ENCODE results near the gene MEIS2.

Gene MEIS2

DNA sequence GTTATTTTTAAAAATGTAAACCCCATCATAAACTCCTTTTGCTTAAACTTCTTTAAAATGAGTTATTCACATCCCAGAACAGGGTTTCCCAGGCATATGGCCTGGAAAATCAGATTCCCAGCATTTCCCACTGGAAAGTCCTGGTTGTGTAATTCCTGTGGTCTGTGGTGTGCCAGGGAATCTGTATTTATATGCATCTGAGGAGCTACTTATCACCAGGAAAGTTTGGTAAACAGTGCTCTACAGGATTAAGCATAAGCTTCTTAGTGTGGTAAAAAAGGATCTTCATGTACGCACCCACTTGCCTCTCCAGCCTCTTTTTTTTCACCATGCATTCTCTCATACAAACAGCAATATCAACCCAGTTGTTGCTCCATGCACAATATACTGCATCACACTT, 28.2 kb downstream of the MEIS2 start:
- no peak for DNase-seq

DNA sequence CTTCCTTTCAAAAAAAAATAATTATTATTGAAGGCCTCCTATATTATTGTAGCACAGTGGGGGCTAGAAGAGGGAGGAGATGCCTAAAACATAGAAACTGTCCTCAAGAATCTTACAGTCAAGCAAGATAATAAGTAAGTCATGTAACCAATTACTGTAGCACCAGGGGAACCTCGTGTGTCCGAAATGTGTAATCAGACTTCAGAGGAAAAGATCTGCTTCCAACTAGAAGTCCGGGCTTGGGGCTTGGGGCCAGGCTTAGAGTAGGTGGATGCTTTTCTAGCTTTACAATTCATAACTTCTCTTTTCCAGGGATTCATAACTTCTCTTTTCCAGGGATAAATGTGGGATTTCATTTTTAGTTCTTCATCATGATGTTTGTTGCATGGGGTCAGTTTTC, 29.2 kb downstream of the MEIS2 start:
- DNase-seq = no peak

DNA sequence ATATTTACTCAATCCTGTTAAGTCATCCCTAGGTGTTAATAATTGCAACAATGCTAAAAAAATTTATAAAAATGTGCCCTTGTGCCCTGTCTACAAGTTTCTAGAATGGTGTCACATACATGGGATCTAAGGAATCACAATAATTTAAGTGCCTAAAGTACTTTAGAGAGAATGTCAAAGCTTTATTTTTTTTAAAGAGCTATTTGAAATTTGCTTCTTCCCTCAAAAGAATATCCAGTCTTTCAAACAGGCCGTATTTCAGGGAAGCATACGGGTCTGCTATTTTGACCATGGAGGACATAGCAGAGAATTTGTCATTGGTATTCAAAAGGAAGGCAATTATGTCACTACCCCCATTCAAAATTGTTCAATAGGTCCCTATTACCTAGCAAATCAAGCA, 29.7 kb downstream of the MEIS2 start:
- DNase-seq = no peak

DNA sequence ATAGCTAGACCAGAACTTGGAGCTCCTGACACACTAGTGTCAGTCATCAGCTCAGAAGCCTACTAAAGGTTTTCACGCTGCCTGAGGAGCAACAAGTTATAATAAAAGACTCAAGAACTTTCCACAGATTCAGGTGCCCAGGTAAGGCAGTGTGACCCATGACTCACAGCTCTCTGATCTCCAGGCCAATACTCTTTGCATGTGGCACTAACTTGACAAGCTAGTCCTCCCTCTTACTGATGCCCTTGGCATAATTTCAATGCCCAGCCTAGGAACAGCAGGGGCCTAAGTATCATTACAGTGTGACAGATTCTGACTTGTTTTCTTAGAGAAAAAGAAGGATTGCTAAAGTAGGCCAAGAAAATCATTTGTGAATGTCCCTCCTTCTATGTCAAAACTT, 38.4 kb downstream of the MEIS2 start:
- DNase-seq = no peak

DNA sequence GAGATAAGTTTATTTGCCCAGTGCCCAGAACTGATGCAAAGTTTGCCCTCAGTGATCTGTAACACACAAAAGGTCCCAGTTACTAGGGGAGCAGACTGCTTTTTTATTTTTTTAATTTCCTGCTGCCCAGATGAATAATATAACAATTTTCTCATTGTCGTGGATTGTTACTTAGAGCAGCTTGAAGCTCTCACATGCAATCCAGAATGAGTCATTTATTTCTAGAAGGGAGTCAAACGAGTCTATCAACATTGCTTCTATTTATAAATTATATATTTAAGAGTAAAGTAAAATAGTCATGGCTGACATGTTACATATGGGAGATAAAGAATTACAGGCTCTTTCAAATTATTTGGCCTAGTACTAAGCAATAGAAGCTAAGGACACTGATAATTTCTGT, 41.3 kb downstream of the MEIS2 start:
- DNase-seq = no peak

DNA sequence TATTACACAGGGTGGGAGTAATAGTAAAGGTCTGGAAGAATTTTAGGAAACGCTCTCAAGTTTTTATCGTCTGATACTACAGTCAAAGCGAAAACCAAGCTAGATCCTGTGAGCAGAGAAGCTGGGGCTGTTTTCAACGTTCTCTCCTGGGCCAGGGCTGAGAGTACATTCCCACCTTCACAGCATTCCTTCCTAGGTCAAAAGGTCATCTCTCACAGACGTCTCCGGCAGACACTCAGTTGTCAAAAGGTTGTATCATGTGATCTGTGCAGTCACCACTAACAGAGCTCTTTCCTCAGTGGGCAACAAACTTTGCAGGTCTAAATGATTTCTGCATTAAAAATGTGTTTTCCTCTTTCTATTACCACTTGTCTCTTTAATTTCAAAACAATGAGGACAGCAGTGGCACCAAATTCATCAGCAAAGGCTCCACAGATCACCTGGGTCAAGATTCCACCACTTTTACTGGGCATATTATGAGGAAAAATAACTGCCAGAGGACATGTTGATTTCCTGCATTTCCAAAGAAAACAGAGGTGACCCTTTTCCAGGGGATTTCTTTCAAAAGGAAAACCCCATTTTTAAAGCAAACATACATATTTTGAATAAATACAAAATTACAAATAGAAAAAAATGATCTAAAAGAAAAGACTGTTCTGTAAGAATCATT, 41.9 kb downstream of the MEIS2 start:
- DNase-seq = no peak

DNA sequence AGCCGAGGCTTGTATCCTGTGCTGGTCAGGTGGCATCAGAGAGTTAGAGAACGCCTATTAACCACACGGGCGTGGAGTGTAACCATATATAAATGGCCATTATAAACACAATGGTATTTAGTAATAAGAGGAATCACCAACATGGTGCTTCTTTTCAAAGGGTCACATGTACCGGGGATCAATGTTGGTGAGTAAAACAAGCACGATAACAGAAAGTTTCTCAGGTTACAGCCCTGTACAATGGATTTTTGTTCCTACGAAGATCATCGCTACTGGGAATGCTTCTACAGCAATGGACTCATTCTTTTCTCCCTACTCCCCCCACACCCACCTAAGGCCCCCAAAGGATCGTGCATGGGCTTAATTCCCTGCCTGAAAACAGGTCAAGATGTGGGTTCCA, 42.5 kb downstream of the MEIS2 start:
- DNase-seq = no peak

DNA sequence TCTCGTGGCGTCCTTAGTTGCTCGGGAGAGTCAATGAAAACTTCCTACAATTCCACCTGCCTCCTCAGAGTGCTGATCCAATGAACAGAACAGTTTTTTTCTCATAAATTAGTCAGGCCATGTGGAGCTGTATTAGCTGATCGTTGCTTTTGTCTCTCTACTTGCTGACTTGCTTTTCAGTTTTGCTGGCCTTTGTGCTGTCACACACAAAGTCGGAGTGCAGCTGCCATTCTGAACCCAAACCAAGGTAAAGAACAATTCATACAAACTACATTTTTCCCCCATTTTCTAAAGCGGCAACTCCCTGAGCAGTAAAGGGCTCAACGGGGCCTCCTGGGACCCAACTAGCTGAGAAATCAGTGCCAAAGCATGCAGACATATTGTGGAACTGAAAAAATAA, 43.1 kb downstream of the MEIS2 start:
- no peak for DNase-seq

DNA sequence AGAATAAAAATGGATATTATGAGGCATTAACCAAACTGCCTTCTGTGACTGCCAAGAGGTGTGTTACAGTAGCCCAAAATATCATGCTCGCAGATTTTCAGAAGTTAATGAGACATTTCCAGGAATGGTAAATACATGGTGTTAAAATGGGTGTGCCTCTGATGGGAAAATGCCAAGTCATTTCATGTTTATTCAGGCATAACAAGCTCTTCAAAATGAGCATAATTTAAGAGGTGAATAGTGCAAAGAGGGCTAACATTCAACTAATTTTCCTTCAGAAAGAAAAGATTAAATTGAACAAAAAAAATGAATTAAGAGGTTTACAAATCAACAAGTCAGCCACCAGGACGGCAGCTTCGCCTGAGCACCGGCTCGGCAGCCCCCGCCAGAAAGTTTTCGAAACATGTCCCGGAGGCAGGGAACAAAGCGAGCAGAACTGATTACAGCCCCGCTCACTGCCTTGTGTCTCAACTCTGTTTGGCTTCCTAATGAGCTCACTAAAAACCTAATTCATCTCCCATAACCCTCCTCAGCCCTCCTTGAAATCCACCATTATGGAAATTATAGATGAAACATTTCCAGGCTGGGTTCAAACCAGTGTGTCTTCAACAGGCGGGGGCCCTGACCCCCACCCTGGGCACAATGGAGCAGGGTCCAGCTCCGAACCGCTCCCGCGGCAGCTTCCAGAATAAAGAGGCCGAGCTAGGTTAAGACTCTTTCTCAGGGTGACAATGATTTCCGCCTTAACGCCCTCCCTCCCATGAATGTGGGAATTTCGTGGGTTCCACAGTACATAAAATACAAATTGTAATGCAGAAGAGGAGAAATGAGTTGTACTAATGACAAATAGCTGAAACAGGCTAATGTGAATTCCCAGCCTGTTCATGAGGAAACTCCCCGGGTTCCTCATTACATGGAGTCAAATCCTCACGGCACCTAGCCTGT, 43.9 kb downstream of the MEIS2 start:
- no peak for DNase-seq

DNA sequence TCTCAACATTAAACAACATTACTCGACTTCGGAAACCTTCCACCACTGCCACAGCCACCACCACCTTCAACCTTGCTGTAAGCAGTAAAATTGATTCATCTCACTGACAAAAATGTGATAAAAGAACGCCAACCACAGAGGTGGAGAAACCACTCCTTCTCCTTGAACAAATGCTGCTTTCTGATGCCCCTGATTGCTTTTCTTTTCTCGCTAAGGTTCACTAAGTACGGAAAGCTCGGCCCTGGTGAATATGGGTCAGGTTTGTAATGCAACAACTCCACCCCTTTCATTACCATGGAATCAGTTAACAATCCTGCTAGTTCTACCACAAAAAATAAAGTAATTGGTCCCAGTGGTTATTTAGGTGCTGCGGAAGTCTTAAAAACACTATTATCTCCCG, 44.9 kb downstream of the MEIS2 start:
- DNase-seq = no peak

DNA sequence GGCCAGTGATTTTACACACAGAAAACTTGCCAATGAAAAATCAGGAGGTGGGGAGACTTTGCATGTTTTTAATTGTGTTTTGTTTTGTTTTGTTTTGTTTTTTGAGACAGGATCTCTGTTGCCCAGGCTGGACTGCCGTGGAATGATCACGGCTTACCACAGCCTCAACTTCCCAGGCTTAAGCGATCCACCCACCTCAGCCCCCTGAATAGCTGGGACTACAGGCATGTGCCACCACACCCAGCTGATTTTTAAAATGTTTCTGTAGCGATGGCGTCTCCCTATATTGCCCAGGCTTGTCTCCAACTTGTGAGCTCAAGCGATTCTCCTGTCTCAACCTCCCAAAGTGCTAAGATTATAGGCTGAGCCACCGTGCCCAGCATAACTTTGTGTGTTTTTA, 46.0 kb downstream of the MEIS2 start:
- no peak for DNase-seq

DNA sequence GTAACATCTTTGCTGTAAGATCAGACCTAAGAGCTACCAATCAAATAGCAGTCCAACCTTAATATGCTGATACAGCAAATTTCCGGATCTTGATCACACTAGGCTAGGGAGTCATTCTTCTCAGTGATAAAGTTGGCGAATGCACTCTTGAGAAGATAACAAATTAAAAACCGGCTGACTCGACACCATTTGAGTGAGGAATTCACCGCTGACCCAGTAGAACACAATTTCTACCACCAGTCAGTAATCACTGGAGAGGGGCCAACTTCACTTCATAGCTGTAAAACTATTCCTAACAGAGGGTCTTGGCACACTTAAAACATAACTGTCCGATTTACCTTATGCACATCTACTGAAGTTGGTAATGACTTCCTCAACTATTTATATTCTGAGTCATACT, 47.2 kb downstream of the MEIS2 start:
- no peak for DNase-seq

DNA sequence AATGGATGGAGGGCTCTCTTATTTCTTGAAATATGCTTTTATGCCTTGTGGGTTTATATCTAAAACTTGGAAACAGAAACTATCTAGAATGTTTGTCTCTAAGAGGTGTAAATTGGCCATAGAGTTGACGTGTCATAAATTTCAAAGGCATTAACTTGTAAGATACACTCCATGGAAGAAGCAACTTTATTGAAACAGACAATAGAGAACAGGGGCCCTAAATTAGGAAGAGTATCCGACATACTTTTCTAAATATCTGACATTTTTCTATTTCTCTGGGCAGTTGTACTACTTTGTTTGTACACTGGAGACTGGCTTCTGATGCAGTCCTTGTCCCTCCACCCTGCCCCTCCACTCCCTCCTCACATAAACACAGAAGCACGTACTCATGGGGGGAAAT, 50.0 kb downstream of the MEIS2 start:
- no peak for DNase-seq

DNA sequence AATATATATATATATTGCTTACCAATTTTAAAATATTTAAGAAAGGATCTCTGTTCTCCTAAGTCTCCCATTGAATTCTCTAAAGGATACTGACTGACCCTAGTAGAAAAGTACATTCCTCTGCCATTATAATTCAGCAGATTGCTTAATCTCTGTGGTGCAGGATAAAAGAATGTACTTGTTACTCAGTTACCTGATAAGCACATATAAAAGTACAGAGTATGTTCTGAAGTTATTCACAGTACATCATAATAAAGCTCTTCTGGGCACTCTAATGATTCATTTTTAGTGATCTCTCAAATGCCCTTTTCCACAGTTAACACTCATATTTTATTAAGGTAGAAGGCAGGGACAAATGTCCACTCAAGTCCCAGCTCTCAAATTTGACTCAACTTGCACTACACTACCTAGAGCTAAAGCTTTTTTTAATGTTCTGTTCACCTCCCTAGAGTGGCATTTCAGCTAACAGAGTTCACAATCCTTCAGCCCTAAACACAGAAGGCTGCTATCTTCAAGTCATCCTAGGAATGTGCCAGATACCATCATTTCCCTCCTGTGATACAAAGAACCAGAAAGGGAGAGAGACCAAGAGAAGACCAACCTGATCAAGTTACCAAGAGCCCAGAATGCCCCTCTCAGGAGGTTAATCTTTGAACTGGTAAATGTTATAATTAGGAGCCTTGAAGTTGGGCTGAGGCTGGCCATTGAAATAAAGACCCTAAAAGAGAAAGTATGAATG, 53.3 kb downstream of the MEIS2 start:
- no peak for DNase-seq

DNA sequence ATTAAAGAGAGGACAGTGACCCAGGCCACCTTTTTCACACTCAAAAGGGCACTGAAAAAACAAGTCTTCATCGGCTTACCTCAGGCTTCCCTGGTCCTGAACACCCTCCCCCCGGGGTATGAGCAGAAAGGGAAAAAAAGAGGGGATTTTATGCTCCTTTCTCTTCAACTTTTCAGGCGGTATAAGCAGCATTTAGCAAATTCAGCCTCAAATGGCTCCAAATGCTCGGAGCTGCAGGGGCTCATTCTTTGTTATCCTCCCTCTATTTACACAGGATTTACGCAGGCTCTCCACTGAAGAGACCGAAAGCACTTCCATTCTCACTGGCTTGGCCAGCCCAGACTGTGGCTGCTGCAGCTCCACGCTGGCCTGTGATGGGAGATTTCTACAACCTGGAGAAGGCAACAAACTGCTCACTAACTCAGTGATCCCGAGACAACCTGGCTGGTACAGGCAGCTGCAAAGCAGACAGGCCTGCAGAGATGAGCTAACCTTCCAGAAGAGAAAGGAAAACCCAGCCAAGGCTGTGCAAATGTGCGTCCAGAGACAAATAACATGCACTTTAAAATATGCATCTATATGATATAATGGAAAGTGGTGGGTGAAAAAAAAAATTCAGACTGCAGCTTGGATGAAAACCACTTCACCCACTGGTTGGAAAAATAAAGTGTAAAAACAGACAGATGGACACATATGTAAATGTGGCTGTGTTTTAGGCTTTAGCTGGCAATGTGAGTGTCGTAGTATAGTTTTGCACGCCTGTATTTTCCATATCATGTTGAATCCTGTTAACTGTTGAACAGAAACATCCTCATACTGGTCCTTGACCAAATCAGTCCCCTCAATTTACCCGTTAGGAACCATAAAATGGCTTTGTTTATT, 54.2 kb downstream of the MEIS2 start:
- DNase-seq = peak; percentile 59

DNA sequence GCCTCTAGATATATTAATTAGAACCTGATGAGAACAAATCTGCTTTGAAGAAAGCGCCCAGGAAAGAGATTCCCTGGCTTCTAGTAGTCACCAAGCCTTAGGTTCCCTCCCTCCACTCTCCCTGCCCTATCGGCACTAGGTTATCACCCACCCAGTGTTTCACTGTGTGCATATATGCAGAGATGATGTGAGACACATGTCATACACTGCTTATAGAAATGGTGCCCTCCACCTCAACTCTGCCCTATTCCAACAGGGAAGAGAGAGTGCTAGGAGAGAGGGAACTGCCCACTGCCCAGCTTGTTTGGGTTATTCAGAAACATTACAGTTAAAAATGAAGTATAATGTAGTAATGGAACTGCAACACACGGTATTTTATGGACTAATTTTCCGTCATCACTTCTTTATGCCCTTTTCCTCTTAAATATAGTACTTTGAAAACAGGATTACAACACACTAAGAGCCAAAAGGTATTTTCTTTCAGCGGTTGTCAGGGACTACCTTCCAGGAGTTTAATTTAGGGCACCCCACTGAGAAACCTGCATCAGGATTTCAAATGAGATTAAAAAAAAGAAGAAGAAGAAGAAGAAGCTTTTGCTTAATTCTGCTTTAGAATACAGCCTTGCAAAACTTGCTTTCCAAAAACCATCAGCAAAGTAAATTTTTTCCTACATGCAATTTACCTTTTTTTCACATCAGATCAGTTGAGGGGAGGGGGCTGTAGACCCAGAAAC, 55.3 kb downstream of the MEIS2 start:
- no peak for DNase-seq

DNA sequence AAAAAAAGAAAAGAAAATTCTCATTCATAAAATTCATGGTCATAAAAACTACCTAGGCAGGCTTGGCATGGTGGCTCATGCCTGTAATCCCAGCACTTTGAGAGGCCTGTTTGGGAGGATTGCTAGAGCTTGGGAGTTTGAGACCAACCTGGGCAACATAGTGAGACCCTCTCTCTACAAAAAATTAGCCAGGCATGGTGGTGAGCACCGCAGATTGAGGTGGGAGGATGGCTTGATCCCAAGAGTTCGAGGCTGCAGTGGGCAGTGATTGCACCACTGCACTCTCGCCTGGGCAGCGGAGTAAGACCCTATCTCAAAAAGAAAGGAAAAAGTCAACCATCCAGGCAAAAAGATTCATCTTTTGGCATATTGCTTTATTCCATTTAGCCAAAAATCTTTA, 58.5 kb downstream of the MEIS2 start:
- DNase-seq = no peak

DNA sequence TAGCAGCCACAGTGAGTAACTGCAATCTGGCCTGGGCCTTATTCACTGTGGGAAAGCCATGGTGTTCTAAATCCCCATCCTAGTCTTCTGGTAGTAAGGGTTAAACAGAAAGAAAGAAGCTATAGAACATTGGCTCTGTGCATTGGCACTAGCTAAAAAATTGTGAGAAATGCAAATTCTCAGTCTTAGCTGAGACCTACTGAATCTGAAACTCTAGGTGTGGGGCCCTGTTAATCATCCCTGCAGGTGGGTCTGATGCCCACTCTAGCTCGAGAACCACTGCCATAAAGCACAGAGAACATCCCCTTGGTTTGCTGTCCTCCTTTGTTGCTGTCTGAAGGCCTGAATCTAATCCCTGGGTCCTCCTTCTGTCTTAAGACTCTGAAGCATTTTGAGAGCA, 59.3 kb downstream of the MEIS2 start:
- no peak for DNase-seq

DNA sequence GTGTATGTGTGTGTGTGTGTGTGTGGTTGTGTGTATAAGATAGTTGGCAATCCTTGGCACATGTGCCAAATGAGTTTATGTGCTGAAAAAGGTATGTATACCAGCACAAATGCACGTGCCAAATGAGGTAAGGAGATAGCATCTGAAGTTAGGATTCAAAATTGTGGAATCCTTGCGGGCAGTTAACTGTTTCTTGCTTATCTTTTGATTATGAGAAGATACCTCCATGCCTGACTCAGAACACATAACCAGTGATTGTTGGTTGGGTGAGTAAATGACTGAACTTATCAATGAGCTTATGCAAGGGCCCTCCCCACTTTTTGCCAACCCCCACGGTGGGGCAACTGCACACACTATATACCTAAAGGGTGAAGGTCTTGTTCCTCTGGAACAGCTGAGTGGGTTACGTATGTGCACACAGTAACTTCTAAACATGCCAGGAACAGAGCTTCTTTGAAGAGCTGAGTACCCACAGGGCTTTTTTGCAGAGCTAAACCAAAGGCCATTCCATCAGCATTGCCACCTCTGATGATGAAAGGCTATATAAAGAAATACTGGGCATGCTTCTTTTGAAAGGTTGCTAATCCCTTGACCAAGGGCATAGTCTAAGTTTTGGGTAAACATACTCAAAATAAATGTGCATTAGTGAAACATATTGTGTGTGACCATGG, 60.1 kb downstream of the MEIS2 start:
- no peak for DNase-seq

DNA sequence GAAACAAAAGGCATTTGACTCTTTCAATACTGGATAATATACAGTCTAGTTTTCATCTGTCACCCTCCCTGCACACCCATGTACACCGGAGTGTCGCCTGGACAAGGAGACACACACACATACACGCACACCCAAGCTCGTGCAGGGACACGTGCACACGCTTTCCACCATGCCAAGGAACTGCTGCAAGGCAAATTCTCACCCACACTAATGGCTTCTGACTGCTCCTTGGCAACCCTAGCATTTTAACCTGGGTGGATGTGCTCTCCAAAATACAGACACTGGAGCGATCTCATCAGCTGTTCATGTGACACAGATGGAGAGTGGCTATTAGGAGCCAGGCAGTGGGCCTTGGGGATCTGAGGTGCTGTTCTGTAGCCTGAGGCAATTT, 61.6 kb downstream of the MEIS2 start:
- no peak for DNase-seq
